OCI-LY7 (cell line): ENCODE data around the gene ATL2. TPM values are rescaled to one million over a fixed set of nuclear protein-coding genes. Genes with fewer than 3 reads are reported as not detected.
A peak's percentile ranks its signal among the peaks of the same experiment; 100 is the strongest.

Experiments used
- BruUV-seq: library from RNA; stranded (reverse); fragments of 400-500 nt; replicated peaks from 2 replicates; lab custom pipeline; 2021; lab: Mats Ljungman, UMichigan
- CTCF ChIA-PET: fragments of 300-600 bp; sonication (Branson Sonifier 250); formaldehyde crosslinking; loops from one replicate; lab custom pipeline; 2022; ENCODE audit warnings: antibody characterized with exemption; ENCODE audit not compliant: unreplicated experiment; lab: Charles Lee
- POLR2A ChIA-PET: fragments of 300-600 bp; sonication (Branson Sonifier 250); formaldehyde crosslinking; loops from one replicate; lab custom pipeline; 2022; ENCODE audit warnings: antibody characterized with exemption; lab: Charles Lee
- DNase-seq: peaks from one replicate; pipeline ENCODE4 v3.0.0-alpha.2; 2015; ENCODE audit warnings: low spot score
- H2AFZ ChIP-seq: fragments of 200-600 bp; sonication (generic), shearing (Covaris generic); 2 replicates; pipeline ENCODE4 v1.6.1; 2014; ENCODE audit warnings: mild to moderate bottlenecking, antibody characterized with exemption, low read length, moderate library complexity
- H3K27ac ChIP-seq: fragments of 200-600 bp; sonication (generic); 2 replicates; pipeline ENCODE4 v1.5.1; 2014; ENCODE audit warnings: mixed run types, low read depth, mild to moderate bottlenecking, moderate library complexity, low read length, inconsistent platforms; ENCODE audit not compliant: poor library complexity, severe bottlenecking
- H3K36me3 ChIP-seq: fragments of 200-600 bp; sonication (generic); 2 replicates; pipeline ENCODE4 v1.6.1; 2014; ENCODE audit warnings: mild to moderate bottlenecking, antibody characterized with exemption, low read length, moderate library complexity, mixed read lengths; ENCODE audit not compliant: insufficient read depth
- H3K4me1 ChIP-seq: fragments of 200-600 bp; sonication (generic); 2 replicates; pipeline ENCODE4 v1.5.1; 2014; ENCODE audit warnings: mild to moderate bottlenecking, low read length; ENCODE audit not compliant: insufficient read depth, poor library complexity, severe bottlenecking
- H3K4me2 ChIP-seq: fragments of 200-600 bp; sonication (generic); 2 replicates; pipeline ENCODE4 v1.6.1; 2014; ENCODE audit warnings: mild to moderate bottlenecking, low read length
- H3K4me3 ChIP-seq: fragments of 200-600 bp; sonication (generic); 2 replicates; pipeline ENCODE4 v1.5.1; 2014; ENCODE audit warnings: mild to moderate bottlenecking, low read depth, low read length; ENCODE audit not compliant: poor library complexity, severe bottlenecking
- H3K79me2 ChIP-seq: fragments of 200-600 bp; sonication (generic); 2 replicates; pipeline ENCODE4 v1.6.1; 2016; ENCODE audit warnings: low read depth, mild to moderate bottlenecking, low read length, moderate library complexity, mixed read lengths; ENCODE audit not compliant: insufficient read depth
- H3K9me2 ChIP-seq: fragments of 200-600 bp; sonication (generic); 2 replicates; pipeline ENCODE4 v1.6.1; 2016; ENCODE audit warnings: mild to moderate bottlenecking, low read length, mixed read lengths; ENCODE audit not compliant: insufficient read depth
- H3K9me3 ChIP-seq: fragments of 200-600 bp; sonication (generic); 2 replicates; pipeline ENCODE4 v1.6.1; 2014; ENCODE audit warnings: mild to moderate bottlenecking, mixed run types, low read length, mixed read lengths
- H4K20me1 ChIP-seq: fragments of 200-600 bp; sonication (generic); 2 replicates; pipeline ENCODE4 v1.6.1; 2014; ENCODE audit warnings: mild to moderate bottlenecking, antibody characterized with exemption, low read length, moderate library complexity, mixed read lengths; ENCODE audit not compliant: insufficient read depth
- CTCF ChIP-seq: fragments of 200-600 bp; sonication (generic); conservative IDR thresholded peaks from 2 replicates; pipeline ENCODE4 v1.5.1; 2014; ENCODE audit warnings: mild to moderate bottlenecking, antibody characterized with exemption, low read length, moderate library complexity, mixed read lengths
- EZH2phosphoT487 ChIP-seq: fragments of 200-600 bp; sonication (generic); IDR thresholded peaks from 2 replicates; pipeline ENCODE4 v1.6.1; 2018; ENCODE audit warnings: low read depth, borderline replicate concordance, mild to moderate bottlenecking, mixed run types, antibody characterized with exemption, low read length, moderate library complexity, mixed read lengths
- intact Hi-C: fragments of 100-400 bp; cut with micrococcal nuclease; formaldehyde crosslinking; loops from one replicate; pipeline ENCODE4 v1.10.0; 2022; ENCODE audit not compliant: unreplicated experiment
- total RNA-seq, 2 experiments: library from RNA; depleted of rRNA in 1 of 2; stranded (reverse); fragments of >200 nt in 1 of 2; shearing (Covaris generic) in 1 of 2; gene quantifications; 2 replicates each; pipeline ENCODE4 v1.2.3, GENCODE V29; 2014 to 2022

Gene ATL2
- total RNA-seq, 2 experiments from 2014 or later = 135 to 142 TPM

GRCh38 chr2:38394903-38395341 is 17.8 kb upstream of the ATL2 start:
- H3K4me2 ChIP-seq = peak overlapping the region; percentile 51
- BruUV-seq = no TSS peak
- no peaks in the 10 kb centered on the region for H3K36me3 ChIP-seq
- H2AFZ ChIP-seq = peak overlapping the region; percentile 96
- no peaks in the 10 kb centered on the region for H3K79me2 ChIP-seq
- no peaks in the 10 kb centered on the region for H3K9me2 ChIP-seq
- H3K9me3 ChIP-seq = no peaks in the 10 kb centered on the region
- TF ChIP-seq EZH2phosphoT487 (no peak), CTCF (no peak)
- POLR2A ChIA-PET = interaction anchor here (4.2 kb wide), 1 partner anchor 12 kb away, joined by 14 read pairs; no protein-coding TSS in a partner anchor
- DNase-seq = no peak
- peaks cover 32% of the 10 kb centered on the region for H3K4me1 ChIP-seq
- H4K20me1 ChIP-seq = no peaks in the 10 kb centered on the region
- CTCF ChIA-PET = no interaction called here
- intact Hi-C loops = no loop called here
- no peak overlapping the region for H3K27ac ChIP-seq
- H3K4me3 ChIP-seq = peak overlapping the region; percentile 19

GRCh38 chr2:38394041-38394440 is 17.0 kb upstream of the ATL2 start:
- H3K4me3 ChIP-seq = no peak overlapping the region
- no peaks in the 10 kb centered on the region for H3K79me2 ChIP-seq
- H4K20me1 ChIP-seq = no peaks in the 10 kb centered on the region
- TF ChIP-seq CTCF = no peak
- TF ChIP-seq EZH2phosphoT487 = no peak
- DNase-seq = no peak
- H3K9me2 ChIP-seq = no peaks in the 10 kb centered on the region
- H3K36me3 ChIP-seq = no peaks in the 10 kb centered on the region
- no TSS peak for BruUV-seq
- H2AFZ ChIP-seq = peak overlapping the region; percentile 96; the same call in 1 of the 2 replicates
- ChIA-PET CTCF (no interaction called here), POLR2A (interaction anchor here (0.5 to 4.2 kb wide), 4 partner anchors 11 to 277 kb away, joined by 3 to 14 read pairs (median 4); no protein-coding TSS in a partner anchor)
- H3K9me3 ChIP-seq = no peaks in the 10 kb centered on the region
- intact Hi-C loops = no loop called here
- H3K4me2 ChIP-seq = peak overlapping the region; percentile 51
- H3K4me1 ChIP-seq = peaks cover 40% of the 10 kb centered on the region
- no peak overlapping the region for H3K27ac ChIP-seq

GRCh38 chr2:38390947-38391346 is 13.9 kb upstream of the ATL2 start:
- DNase-seq = no peak
- peaks cover 53% of the 10 kb centered on the region for H3K4me1 ChIP-seq
- H3K36me3 ChIP-seq = no peaks in the 10 kb centered on the region
- POLR2A ChIA-PET = interaction anchor here (0.9 to 2.4 kb wide), 6 partner anchors 10 to 1308 kb away, joined by 3 to 10 read pairs (median 4); partner anchors contain the start of gene ATL2
- H4K20me1 ChIP-seq = no peaks in the 10 kb centered on the region
- no peak overlapping the region for H2AFZ ChIP-seq
- no peaks in the 10 kb centered on the region for H3K9me2 ChIP-seq
- H3K9me3 ChIP-seq = no peaks in the 10 kb centered on the region
- CTCF ChIA-PET = interaction anchor here (0.6 to 1.1 kb wide), 2 partner anchors 12 to 1044 kb away, joined by 3 read pairs; no protein-coding TSS in a partner anchor
- no peak overlapping the region for H3K4me3 ChIP-seq
- H3K79me2 ChIP-seq = no peaks in the 10 kb centered on the region
- no TSS peak for BruUV-seq
- intact Hi-C loops = no loop called here
- TF ChIP-seq CTCF = no peak
- no peak for TF ChIP-seq EZH2phosphoT487
- H3K4me2 ChIP-seq = no peak overlapping the region
- no peak overlapping the region for H3K27ac ChIP-seq
